GDM1 (cell line): ENCODE data around the gene UPF1.
"Not testable (repeated sequence)": the region's sequence is repeated elsewhere in the genome, so short reads cannot be mapped to it uniquely, and the experiment has no call there.

Experiments
- DNase-seq: peaks from one replicate; lab custom pipeline; 2025; lab: John Stamatoyannopoulos, UW

Gene UPF1

GRCh38 chr19:18799389-18799970 lies 32.3 kb upstream of the UPF1 start:
- DNase-seq: no peak

DNA sequence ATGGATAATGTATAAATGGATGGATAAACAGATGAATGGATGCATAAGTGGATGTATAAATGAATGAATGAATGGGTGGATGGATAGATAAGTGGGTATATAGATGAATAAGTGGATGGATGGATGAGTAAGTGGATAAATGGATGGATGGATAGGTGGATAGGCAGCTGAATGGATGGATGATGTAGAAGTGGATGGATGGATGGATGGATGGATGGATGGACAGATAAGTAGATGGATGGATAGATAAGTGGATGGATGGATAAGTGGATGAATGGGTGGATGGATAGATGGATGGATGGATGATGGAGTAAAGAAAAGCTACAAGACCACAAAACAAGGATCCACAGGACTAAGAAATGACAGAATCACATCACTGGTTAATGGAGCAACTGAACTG lies 31.7 kb upstream of the UPF1 start:
- DNase-seq: no peak

DNA sequence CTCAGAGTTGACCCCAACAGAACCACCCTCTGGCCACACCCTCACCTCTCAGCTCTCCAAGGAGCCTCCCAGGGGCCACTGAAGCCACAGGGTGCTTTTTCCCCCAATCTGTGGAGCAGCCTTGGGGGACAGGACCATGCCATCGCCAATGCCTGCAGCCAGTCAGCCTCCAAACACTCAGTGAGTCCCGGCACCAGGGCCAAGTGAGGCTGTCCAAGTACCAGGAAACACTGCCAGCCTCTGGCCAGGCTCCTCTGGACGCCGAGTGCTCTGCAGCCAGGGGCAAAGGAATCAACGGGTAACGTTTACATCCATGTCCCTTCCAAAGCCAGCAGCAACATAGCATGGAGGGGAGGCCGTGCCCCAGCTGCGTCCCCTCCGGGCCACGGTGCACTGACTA lies 31.1 kb upstream of the UPF1 start:
- no peak for DNase-seq

DNA sequence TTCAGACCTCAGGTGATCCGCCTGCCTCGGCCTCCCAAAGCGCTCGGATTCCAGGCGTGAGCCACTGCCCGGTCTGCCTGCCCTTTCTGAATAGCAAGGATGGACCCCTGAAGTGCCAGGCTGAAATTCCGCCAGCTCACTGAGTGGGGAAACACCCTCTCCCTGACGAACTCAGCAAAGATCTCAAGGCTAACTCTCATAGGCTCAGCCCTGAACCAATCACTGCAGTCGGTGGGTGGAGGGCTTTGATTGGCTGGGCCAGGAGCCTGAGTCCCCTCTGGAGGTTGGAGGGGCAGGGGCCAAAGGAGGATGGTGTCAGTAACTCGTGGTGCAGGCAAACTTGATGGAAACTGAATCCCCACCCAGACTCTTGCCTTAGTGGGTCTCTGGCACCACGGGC lies 29.4 kb upstream of the UPF1 start:
- DNase-seq: no peak

GRCh38 chr19:18803550-18804138 lies 28.1 kb upstream of the UPF1 start:
- no peak for DNase-seq

DNA sequence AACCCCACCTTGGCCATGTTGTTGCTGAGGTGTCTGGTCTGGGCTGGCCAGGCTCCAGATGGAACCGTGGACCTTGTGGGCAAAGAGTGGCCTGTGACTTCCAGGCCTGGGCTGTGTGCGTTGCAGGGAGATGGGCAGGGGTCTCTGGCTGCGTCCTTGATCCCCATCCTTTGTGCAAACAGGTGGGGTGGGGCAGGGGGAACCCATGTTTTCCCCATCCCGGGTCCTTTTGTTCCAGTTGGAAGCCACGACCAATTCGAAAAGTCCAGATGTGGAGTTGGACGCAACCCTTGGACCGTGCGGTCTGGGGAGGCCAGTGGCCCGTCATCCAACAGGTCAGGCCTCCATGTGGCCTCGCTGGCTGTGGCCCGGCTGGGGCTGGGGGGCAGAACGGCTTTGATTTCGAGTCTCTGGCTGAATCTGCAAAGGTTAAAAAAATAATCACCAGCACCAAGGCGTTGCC lies 27.6 kb upstream of the UPF1 start:
- DNase-seq: no peak

- no peak for DNase-seq
Observed at GRCh38 chr19:18804643-18805042, 27.1 kb upstream of the UPF1 start.

GRCh38 chr19:18807861-18808331 lies 23.9 kb upstream of the UPF1 start:
- DNase-seq: no peak

DNA sequence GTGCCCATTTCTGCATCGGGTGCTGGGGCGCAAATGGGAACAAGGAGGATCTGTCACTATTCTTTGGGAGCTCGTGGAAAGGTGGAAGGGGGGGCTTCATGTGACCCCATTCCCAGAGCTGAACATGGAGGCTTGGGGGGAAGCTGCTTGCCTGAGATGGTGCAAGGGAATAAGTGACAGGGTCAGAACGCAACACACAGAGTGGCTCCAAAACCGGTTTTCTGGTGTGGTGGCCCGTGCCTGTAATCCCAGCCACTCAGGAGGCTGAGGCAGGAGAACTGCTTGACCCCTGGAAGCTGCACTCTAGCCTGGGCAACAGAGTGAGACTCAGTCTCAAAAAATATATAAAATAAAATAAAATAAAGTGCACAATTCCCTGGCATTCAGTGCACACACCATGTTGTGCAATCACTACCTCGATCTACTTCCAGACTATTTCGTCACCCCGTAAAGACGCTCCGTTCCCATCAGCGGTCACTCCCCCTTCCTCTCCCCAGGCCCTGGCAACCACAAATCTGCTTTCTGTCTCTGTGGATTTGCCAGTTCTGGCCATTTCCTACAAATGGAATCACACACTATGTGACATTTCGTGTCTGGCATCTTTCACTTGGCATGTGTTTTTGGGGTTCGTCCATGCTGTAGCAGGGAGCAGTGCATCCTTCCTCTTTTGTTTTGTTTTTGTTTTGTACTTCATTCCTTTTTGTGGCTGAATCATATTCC lies 22.4 kb upstream of the UPF1 start:
- DNase-seq: no peak

GRCh38 chr19:18811638-18812037 lies 20.1 kb upstream of the UPF1 start:
- not testable (repeated sequence) for DNase-seq

- no peak for DNase-seq
Observed at GRCh38 chr19:18814063-18814462, 17.7 kb upstream of the UPF1 start.

DNA sequence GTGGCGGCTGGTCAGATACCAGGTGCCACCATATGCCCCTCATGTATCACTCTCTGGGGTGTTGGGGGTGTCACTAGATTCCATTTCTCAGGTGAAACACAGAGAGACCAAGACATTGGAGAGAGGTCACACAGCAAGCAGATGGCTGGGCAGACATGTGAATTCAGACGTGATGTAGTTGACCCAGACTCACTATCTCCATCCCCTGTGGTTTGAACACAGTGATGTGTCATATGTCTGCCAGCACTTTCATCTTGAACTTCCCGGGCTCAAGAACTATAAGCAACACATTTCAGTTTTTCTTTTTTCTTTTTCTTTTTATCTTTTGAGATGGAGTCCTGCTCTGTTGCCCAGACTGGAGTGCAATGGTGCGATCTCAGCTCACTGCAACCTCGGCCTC lies 16.1 kb upstream of the UPF1 start:
- DNase-seq: no peak

DNA sequence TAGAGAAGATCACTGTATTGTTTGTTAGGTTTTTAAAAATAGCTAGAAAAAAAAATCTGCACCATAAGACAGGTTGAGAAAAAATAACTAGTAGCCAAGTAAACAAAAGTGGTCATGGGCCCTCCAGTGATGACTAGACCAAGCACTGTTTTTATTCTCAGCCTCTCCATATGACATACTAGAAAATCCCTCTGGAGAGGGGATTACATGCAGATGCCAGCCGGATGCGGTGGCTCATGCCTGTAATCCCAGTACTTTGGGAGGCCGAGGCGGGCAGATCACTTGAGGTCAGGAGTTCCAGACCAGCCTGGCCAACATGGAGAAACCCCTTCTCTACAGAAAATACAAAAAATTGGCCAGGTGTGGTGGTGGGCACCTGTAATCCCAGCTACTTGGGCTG lies 15.1 kb upstream of the UPF1 start:
- DNase-seq: not testable (repeated sequence)

DNA sequence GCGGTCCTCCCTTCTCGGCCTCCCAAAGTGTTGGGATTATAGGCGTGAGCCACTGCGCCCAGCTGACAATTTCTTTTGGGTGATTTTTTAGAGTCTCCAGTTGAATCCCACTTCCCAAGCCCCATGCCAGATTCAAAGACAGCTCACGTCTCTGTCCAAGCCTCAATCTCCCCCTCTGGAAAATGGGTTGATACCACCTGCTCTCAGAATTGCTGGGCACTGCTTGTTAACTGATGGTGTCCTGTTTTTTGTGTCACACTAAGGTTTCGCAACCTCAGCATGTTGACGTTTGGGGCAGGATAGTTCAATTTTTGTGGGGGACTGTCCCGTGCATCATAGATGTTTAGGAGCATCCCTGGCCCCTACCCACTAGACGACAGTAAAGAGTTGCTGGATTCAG lies 14.2 kb upstream of the UPF1 start:
- no peak for DNase-seq

DNA sequence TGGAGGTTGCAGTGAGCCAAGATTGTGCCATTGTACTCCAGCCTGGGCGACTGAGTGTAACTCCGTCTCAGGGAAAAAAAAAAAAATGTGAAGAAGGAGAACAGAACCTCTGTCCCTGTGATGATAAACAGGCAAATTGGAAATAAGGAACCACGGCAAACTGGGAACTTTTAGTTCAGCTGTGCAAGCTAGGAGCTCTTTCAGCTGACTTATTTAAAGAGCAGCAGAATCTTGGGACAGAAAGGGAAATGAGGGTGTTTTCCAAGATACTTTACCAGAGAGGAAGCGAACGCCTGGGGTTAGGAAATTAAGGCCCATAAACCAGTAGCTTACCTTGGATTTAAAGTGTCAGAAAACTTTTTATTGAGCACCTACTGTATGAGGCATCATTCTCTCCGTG lies 3.0 kb upstream of the UPF1 start:
- no peak for DNase-seq

DNA sequence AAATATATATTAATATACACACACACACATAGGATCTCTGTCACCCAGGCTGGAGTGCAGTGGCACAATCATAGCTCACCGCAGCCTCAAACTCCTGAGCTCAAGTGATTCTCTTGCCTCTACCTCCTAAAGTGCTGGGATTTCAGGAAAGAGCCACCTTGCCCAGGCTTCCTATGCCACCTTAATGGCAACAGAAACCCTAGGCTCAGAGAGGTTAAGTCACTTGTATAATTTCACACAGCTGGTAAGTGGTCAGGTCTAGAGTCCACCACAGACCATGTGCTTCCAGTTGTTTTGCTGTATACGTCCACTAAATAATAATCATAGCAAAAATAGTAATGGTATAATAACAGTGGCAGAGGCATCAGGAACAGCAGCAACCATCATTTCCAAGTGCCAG lies 1.3 kb upstream of the UPF1 start:
- DNase-seq: no peak

GRCh38 chr19:18832306-18833140 lies 764 bp downstream of the UPF1 start:
- no peak for DNase-seq

DNA sequence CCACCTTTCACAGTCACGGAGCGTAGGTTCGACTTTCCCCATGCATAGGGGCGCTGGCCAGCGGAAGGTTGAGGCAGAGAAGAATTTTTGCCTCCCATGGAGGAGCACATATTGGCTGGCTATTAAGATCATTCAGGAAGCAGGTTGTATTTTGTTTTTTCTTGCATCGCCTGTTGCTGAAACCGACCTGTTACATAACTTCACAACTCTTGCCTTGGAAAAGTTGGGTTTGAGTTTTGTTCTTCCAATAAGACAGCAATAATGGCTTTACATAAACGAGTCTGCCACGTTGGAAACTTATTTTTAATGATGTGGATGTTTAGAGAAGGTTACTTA lies 1.4 kb downstream of the UPF1 start:
- DNase-seq: no peak

DNA sequence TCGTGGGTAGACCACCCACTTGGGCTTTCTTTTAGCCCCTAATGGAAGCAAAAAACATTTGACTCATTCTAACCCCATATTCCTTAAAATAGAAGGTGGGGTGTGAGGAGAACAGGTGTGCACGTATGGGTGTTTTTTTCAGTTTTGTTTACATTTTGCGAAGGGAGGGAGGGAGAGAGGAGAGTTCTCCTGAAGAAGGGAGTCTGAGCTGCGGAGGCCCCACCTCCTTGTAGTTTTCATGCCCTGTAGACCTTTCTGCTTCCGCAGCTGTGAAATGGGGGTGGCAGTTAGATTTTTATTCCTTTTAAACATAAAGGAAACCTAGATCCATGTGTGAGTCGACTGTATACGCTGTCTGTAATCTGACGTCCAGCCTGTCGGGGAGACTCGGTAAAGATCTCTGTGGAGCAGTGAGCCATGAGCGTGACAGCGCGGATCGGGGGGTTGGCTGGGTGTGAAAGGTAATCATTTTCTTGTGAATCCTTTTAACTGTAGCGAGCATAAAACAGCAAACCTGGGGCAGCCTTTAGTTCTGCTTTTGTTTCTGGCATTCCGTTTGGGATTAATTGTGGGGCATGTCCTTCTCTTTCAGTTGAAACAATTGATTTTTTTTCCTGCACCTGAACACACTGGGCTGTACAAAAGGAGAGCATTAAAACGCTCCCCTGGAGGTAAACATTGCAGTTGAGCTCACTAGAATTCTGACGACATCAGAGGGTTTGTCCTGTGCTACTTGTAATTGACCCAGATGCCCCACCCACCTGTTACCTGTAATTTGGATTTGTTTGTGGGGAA lies 2.3 kb downstream of the UPF1 start:
- DNase-seq: no peak

DNA sequence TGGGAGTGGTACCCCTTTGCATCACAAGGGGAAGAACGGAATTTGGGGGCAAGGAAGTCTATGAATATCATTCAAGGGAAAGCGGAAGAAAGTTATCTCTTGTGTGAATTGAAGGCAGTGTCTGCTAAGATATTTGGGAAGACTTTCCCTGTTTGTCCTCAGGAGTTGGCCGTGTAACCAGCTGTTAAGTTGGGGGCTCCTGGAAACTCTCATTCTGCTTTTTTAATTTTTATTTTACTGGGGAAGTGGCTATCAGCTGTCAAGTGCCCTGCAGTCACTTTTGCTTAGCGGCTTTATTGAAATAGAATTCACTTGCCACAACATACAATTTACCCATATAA lies 2.9 kb downstream of the UPF1 start:
- DNase-seq: no peak

- no peak for DNase-seq
Observed at GRCh38 chr19:18839465-18840287, 7.9 kb downstream of the UPF1 start.
